ENCODE data around the gene PDSS2. TPM values are rescaled to one million over a fixed set of nuclear protein-coding genes. Genes with fewer than 3 reads are reported as not detected.

Gene PDSS2
- total RNA-seq, 4 donors from 2014 or later: 2.3 to 16.9 (median 10.7) TPM

GRCh38 chr6:107390056-107390455, 69.3 kb downstream of the PDSS2 start:
- Histone ChIP-seq H3K27me3 (no peaks in the 10 kb centered on the region), H3K9me3 (peaks cover 0 to 4% of the 10 kb centered on the region in 2 donors), H3K36me3 (no peaks in the 10 kb centered on the region), H3K4me1 (no peaks in the 10 kb centered on the region), H3K27ac (no peak overlapping the region), H3K4me3 (no peak overlapping the region)
- TF ChIP-seq POLR2A (IDR thresholded peaks at IDR 0.05): no peak
- no peak for TF ChIP-seq CTCF (IDR thresholded peaks at IDR 0.05)
- no peak for DNase-seq
- intact Hi-C loops (cut with DNase I; ENCODE audit: low total_unique reads): no loop called here

- TF ChIP-seq POLR2A (IDR thresholded peaks at IDR 0.05) (no peak), CTCF (IDR thresholded peaks at IDR 0.05) (no peak)
- Histone ChIP-seq H3K27ac (no peak overlapping the region), H3K9me3 (no peaks in the 10 kb centered on the region), H3K27me3 (no peaks in the 10 kb centered on the region), H3K4me3 (no peak overlapping the region), H3K36me3 (no peaks in the 10 kb centered on the region), H3K4me1 (no peaks in the 10 kb centered on the region)
- no peak for DNase-seq
- intact Hi-C loops (cut with DNase I; ENCODE audit: low total_unique reads): no loop called here
These were observed 72.5 kb downstream of the PDSS2 start for GRCh38 chr6:107386904-107387303.

GRCh38 chr6:107386340-107386739, 73.0 kb downstream of the PDSS2 start:
- Histone ChIP-seq H3K9me3 (no peaks in the 10 kb centered on the region), H3K27ac (no peak overlapping the region), H3K36me3 (no peaks in the 10 kb centered on the region), H3K27me3 (no peaks in the 10 kb centered on the region), H3K4me1 (no peaks in the 10 kb centered on the region), H3K4me3 (no peak overlapping the region)
- no peak for DNase-seq
- TF ChIP-seq CTCF (IDR thresholded peaks at IDR 0.05): no peak
- no peak for TF ChIP-seq POLR2A (IDR thresholded peaks at IDR 0.05)
- intact Hi-C loops (cut with DNase I; ENCODE audit: low total_unique reads): no loop called here

GRCh38 chr6:107383705-107384104, 75.7 kb downstream of the PDSS2 start:
- Histone ChIP-seq H3K36me3 (no peaks in the 10 kb centered on the region), H3K4me1 (no peaks in the 10 kb centered on the region), H3K9me3 (no peaks in the 10 kb centered on the region), H3K27me3 (no peaks in the 10 kb centered on the region), H3K27ac (no peak overlapping the region), H3K4me3 (no peak overlapping the region)
- DNase-seq: no peak
- intact Hi-C loops (cut with DNase I; ENCODE audit: low total_unique reads): no loop called here
- no peak for TF ChIP-seq POLR2A (IDR thresholded peaks at IDR 0.05)
- TF ChIP-seq CTCF (IDR thresholded peaks at IDR 0.05): no peak

GRCh38 chr6:107374264-107374663, 85.1 kb downstream of the PDSS2 start:
- Histone ChIP-seq H3K36me3 (no peaks in the 10 kb centered on the region), H3K27ac (no peak overlapping the region), H3K27me3 (no peaks in the 10 kb centered on the region), H3K4me3 (no peak overlapping the region), H3K4me1 (no peaks in the 10 kb centered on the region), H3K9me3 (no peaks in the 10 kb centered on the region)
- intact Hi-C loops (cut with DNase I; ENCODE audit: low total_unique reads): no loop called here
- no peak for DNase-seq
- TF ChIP-seq POLR2A (IDR thresholded peaks at IDR 0.05): no peak
- TF ChIP-seq CTCF (IDR thresholded peaks at IDR 0.05): no peak
